ENCODE measurements around the gene ANGPTL4.

- TF ChIP-seq CTCF (conservative IDR thresholded peaks at IDR 0.05; ENCODE audit: low read depth in 2 of 2) (no peak), CREB1 (CRISPR knock-in tag; IDR thresholded peaks at IDR 0.05; ENCODE audit: low read depth) (no peak), ZNF114 (CRISPR knock-in tag; IDR thresholded peaks at IDR 0.05) (no peak), EZH2 (IDR thresholded peaks at IDR 0.05; ENCODE audit: low read depth, unreplicated experiment) (no peak), POLR2AphosphoS5 (IDR thresholded peaks at IDR 0.05; ENCODE audit: low read depth) (no peak), ZNF462 (CRISPR knock-in tag; IDR thresholded peaks at IDR 0.05) (no peak), REST (IDR thresholded peaks at IDR 0.05; ENCODE audit: unreplicated experiment) (no peak)
Observed at GRCh38 chr19:8361921-8362793, 1.8 kb upstream of the ANGPTL4 start.

All from GM23338 (cell line).